Activated naive CD4-positive, alpha-beta T cell treated with anti-CD3 and anti-CD28 coated beads, Interleukin-2, amount 50 U/mL, for 72 hours (primary cell): ENCODE data around the gene INKA1. TPM values are rescaled to one million over a fixed set of nuclear protein-coding genes. Genes with fewer than 3 reads are reported as not detected.
"Not testable (repeated sequence)": the region's sequence is repeated elsewhere in the genome, so short reads cannot be mapped to it uniquely, and the experiment has no call there.

Source experiments
- ATAC-seq, 2 donors: fragments of 150-1000 bp; cut with Tn5 transposase; 2 replicates each; pipeline ENCODE4 v1.10.0; 2021; ENCODE audit warnings: mild to moderate bottlenecking in 2 of 2, moderate library complexity in 2 of 2
- DNase-seq, 2 donors: peaks; one replicate each; pipeline ENCODE4 v3.0.0; 2021 to 2022; ENCODE audit warnings: low spot score in 2 of 2
- H3K27ac Mint-ChIP-seq, 2 donors: one replicate each; pipeline ENCODE4 v1.8.0; 2022; ENCODE audit warnings: mild to moderate bottlenecking in 2 of 2, mixed read lengths in 2 of 2
- H3K36me3 Mint-ChIP-seq, 2 donors: one replicate each; pipeline ENCODE4 v1.8.0; 2022; ENCODE audit warnings: mixed read lengths in 2 of 2
- H3K9me3 Mint-ChIP-seq, 2 donors: one replicate each; pipeline ENCODE4 v1.8.0; 2022; ENCODE audit warnings: mixed read lengths in 2 of 2
- total RNA-seq, 2 donors: library from RNA; stranded (reverse); gene quantifications; one replicate each; pipeline ENCODE4 v1.2.3, GENCODE V29; 2022

Gene INKA1
- total RNA-seq, 2 donors from 2014 or later: 0.30 to 0.49 TPM

DNA sequence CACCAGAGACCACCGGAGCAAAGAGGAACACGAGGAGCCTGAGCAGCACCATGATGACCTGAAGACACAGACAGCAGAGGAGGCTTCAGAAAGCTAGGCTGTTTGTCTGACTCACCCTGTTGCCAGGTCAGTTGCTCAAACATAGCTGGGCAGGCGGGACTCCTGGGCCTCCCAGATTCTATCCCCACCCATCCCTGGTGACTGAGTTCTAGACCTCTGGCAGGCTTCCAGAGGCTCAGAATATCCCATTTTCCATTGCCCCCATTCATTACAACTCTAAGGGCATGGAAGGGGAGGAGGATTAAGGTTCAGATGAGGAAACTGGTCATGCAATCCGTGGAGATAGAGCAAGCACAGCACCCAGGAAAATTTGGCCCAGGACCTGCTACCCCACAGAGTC, 3.3 kb upstream of the INKA1 start, which contains the start of gene CDHR4:
Gene CDHR4 (minus strand): TSS at position 113 of the 400 bp plus-strand sequence. CDS start 61 bp downstream, at position 52.
- Mint-ChIP-seq H3K36me3 (no peaks in the 10 kb centered on the region), H3K27ac (no peak within 1 kb of the TSS), H3K9me3 (no peaks in the 10 kb centered on the region)
- ATAC-seq: no peak
- no peak for DNase-seq

DNA sequence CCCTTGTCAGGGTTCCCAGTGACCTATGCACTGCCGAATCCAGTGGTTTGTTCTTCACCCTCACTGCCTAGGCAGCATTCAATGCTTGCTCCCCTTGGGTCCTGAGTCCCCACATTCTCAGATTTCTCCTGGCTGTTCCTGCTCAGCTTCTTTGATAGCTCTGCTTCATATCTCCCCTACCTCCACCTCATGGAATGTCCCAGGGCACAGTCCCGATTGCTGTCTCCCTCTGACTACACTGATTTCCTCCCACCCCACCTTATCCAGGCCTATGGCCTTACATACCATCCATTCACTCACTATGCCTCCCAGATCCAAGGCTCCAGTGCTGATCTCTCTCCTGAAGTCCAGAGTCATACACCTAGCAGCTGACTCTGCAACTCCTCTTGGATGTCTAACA, 1.9 kb upstream of the INKA1 start:
- no peak for ATAC-seq
- Mint-ChIP-seq H3K36me3 (no peaks in the 10 kb centered on the region), H3K27ac (no peak overlapping the region), H3K9me3 (no peaks in the 10 kb centered on the region)
- no peak for DNase-seq

DNA sequence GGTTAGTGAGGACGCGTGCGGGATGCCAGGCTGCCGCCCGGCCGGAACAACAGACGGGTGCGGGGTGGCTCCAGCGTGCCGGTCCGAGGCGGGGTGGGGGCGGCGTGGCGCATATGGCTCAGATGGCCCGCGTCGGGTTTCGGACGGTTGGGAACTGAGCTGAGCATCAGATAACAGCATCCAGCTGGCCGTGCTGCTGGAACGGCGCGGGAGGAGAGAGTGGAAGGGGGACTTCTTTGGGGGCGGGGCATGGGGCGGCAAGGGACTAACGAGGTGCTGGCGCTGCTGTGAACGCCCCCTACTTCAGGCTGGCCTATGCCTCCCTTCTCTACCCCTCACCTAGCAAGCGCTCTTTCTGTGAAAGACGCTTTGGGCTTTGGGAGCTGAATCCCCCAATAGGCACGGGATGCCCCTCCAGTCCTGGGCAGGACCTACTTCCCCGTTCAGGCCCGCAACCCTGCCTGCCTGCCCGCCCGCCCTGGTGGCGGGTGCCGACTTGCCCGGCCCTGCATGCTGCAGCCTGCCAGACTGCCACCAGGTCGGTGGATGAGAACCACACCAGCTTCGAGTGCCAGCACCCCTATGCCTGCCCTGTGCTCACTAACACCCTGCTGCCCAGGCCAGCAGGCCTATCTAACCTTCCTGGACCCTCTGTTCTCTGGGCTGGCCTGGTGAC, 542 bp downstream of the INKA1 start:
- peak in 1 of 2 donors; percentile 29 for ATAC-seq
- Mint-ChIP-seq H3K27ac (no peak overlapping the region), H3K9me3 (no peaks in the 10 kb centered on the region), H3K36me3 (no peaks in the 10 kb centered on the region)
- peak in 1 of 2 donors; percentile 48 for DNase-seq

DNA sequence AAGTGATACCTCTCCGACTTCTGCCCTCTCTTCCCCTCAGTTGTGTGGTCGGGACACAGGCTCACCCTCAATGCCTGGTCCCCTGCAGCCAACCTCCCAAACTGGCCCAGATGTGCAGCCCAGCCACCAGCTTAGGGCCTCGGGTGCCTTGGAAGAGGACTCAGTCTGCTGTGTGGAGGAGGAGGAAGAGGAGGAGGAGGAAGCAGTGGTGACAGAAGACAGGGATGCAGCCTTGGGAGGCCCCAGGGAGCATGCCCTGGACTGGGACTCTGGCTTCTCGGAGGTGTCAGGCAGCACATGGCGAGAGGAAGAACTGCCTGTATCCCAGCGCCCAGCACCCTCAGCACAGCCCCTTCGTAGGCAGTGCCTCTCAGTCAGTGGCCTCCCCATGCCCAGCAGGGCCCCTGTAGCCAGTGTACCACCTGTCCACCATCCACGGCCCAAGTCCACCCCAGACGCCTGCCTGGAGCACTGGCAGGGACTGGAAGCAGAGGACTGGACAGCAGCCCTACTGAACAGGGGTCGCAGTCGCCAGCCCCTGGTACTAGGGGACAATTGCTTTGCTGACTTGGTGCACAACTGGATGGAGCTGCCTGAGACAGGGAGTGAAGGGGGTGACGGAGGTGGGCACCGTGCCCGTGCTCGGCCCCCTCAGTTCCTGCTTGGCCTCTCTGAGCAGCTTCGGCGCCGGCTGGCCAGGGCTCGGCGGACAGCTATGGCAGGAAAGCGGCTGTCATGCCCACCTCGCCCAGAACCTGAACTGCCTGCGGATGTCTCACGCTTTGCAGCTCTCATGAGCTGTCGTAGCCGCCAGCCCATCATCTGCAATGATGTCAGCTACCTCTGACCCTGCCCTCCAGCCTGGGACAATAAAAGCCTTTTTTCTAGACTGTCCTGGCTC, 1.3 kb downstream of the INKA1 start:
- no peak overlapping the region for H3K27ac Mint-ChIP-seq
- no peaks in the 10 kb centered on the region for H3K36me3 Mint-ChIP-seq
- H3K9me3 Mint-ChIP-seq: no peaks in the 10 kb centered on the region
- ATAC-seq (no peak), DNase-seq (no peak)

DNA sequence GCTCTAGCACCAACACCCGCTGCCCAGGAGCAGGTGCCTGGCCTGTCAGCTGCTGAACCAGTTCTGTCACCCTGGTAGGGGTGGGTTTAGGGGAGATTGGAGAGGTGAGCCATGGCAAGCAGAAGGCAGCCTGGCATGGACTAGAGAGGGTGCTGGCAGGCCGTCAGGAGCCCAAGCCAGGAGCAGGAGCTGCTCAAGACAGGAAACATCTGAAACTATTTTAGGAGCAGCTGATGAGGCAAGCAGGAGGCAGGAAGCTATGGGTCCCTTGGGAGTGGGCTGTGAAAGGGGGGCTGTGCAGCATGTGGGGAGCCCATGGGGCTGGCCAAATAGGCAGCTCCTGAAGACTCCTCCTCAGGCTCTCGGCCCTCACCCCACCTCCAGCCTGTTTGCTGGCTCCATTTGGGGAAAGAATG, 2.3 kb downstream of the INKA1 start:
- no peak overlapping the region for H3K27ac Mint-ChIP-seq
- no peaks in the 10 kb centered on the region for H3K36me3 Mint-ChIP-seq
- no peak for ATAC-seq

DNA sequence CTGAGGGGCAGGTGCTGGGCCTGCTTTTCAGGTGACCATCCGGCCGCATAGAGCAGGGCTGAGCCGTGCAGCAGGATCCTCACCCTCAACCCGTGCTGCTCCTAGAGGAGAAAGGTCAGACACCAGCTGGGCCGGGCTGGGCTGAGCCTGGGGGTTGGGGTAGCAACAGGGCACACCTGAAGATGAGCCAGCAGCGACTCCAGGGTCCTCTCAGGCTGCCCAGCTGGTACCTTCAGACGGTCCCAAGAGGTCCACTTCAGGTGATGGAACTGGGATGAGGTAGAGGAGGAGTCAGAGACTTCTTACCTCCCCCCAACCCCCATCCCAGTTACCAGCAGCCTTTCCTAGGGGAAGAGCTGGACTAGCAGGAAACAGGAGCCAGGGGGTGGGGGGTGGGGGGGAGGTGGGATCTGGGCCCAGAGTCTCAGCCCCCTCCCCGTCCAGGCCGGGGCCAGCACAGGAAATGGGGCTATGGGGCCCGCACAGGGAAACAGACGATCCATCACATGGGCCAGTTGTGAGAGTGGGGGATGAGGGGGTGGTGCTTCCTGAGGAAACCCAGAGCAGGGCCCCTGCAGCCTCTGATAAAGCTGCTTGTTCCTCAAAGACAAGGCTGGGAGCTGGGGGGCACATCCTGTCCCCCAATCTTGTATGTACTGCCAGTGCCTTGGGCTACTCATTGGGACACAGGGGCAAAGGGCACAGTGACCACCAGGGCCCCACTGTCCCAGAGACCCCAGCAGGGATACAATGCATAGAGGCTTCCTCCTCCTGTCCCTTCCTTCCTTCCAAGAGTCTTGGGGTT, 3.0 kb downstream of the INKA1 start:
- no peak for DNase-seq
- Mint-ChIP-seq H3K36me3 (no peaks in the 10 kb centered on the region), H3K27ac (peak overlapping the region in 1 of 2 donors; percentile 22), H3K9me3 (no peaks in the 10 kb centered on the region)
- no peak for ATAC-seq

More for the DNA sequence above, 2.3 kb downstream of the INKA1 start:
- no peaks in the 10 kb centered on the region for H3K9me3 Mint-ChIP-seq
- DNase-seq: no peak

DNA sequence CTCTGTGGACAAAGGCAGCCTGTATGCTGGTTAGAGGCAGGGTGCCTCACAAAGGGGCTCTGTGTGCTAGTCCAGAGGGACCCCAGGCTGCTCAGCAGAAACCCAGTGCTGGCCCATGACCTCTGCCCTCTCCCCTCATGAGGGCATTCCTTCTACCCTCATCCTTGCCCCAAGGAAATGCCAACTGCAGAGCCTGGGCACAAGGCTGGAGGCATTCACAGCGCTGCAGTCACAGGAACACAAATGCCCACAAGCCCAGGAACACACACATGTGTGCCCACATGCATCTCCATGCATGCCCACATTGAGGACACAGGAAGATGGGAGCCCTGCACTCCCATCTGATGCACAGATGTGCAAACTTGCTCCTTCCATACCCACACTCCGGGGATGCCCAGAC, 3.8 kb downstream of the INKA1 start:
- Mint-ChIP-seq H3K9me3 (no peaks in the 10 kb centered on the region), H3K36me3 (peaks cover 0 to 6% of the 10 kb centered on the region in 2 donors), H3K27ac (peak overlapping the region; percentile 22 to 72)
- DNase-seq (no peak), ATAC-seq (no peak)

DNA sequence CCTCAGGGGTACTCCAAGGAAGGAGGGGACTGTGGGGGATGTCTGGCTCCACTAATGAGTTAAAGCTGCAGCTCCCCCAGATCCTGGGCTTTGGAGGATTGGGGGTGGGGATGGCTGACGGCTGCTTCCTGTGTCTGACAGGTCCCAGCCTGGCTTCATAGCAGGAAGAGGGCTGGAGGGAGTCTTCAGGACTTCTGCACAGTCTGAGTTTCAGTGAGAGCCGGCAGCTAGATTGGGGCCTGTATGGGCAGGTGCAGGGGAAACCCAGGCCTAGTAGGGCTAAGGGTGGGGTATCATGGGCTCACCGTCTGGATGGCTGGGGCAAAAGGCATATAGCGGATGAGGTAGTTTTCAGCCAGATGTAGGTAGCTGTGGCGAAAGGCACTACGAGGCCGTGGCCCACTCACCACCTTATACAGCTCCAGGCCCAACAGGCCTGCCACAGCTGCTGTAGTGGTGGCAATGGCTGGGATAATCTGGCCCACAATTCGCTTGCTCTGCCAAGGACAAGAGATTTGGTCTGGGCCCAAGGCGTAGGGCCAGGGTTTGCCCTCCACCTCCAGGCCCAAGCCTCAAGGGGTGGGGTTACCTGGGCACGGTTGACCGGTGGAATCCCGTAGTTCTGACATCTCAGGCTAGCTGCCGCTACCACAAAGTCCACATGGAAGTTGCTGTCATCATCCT, 4.5 kb downstream of the INKA1 start:
- H3K9me3 Mint-ChIP-seq: no peaks in the 10 kb centered on the region
- H3K27ac Mint-ChIP-seq: peak overlapping the region; percentile 30 to 72
- peaks cover 0 to 6% of the 10 kb centered on the region in 2 donors for H3K36me3 Mint-ChIP-seq
- no peak for DNase-seq
- ATAC-seq: no peak

DNA sequence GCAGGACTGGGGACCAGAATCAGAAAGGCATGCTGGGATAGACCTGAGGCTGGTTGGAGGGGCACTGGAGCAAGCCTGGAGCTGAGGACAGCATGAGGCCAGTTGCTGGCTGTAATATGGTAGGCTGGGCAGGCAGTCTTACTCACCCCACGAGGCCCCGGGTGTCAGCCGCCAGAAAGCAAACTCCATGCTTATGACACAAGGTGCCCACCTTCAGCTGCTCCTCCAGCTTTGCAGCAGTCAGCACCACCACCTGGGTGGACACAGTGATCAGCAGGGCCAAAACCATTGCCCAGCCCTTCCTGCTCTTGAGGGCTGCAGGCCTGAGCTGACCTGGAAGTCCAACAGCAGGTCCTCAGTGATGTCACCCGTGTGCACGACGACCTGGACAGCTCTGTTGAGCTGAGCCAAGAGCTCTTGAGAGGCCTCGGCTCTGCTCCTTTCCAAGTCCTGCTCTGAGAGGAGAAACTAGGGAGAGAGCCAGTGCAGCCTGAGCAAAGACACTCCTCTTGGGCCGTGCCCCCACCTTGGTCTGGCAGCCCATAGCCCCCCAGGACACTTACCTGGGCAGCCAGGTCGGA, 9.9 kb downstream of the INKA1 start:
- DNase-seq (no peak), ATAC-seq (peak; percentile 2 to 25)
- peaks cover 6 to 9% of the 10 kb centered on the region in 2 donors for H3K36me3 Mint-ChIP-seq
- no peaks in the 10 kb centered on the region for H3K9me3 Mint-ChIP-seq
- H3K27ac Mint-ChIP-seq: peak overlapping the region; percentile 93 to 94

DNA sequence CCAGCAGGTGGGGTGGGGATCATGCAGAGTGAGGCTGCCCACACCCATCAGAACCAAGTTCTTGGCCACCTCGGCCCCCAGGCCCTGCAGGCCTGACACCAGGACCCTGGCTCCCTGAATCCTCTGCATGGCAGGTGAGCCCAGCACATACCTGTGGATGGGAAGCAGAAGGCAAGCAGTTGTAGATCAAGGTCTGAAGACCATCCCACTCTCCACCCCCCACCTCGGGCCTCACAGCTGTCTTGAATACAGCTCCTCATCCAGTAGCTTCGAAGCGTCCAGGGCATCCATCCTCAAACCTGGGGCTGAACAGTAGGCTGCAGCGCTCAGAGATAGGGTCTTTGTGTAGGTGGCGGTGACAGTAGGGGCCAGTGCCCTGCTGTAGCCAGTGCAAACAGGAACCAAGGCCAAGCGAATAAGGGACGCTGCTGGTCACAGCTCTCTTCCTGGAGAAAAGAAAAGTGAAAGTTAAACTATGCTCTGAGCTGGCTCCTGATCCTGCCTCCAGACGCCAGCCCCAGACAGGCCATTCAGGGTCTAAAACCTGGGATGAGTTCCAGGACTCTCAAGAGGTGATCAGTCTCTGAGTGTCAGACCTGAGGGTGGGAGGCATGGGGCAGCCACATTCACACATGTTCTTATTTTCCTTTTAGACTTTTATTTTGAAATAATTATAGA, 10.6 kb downstream of the INKA1 start, which contains the start of gene UBA7:
Gene UBA7 (minus strand): TSS at position 457 of the 678 bp plus-strand sequence. CDS start 166 bp downstream, at position 291.
- H3K36me3 Mint-ChIP-seq: peaks cover 6 to 9% of the 10 kb centered on the region in 2 donors
- H3K27ac Mint-ChIP-seq: peak within 1 kb of the TSS; percentile 93 to 94
- peak; percentile 31 to 63 for DNase-seq
- H3K9me3 Mint-ChIP-seq: no peaks in the 10 kb centered on the region
- peak; percentile 84 to 94 for ATAC-seq

DNA sequence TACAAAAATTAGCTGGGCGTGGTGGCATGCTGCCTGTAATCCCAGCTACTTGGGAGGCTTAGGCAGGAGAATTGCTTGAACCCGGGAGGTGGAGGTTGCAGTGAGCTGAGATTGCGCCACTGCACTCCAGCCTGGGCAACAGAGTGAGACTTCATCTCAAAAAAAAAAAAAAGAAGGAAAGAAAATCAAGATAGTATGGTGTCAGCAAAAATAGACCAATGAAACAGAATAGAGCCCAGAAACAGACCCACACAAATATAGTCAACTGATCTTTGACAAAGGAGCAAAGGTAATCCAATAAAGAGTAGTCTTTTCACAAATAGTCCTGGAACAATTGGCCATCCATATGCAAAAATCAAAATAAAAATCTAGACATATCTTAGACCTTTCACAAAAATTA, 20.1 kb downstream of the INKA1 start:
- H3K9me3 Mint-ChIP-seq, DNase-seq, ATAC-seq, H3K27ac Mint-ChIP-seq, H3K36me3 Mint-ChIP-seq: not testable (repeated sequence)

DNA sequence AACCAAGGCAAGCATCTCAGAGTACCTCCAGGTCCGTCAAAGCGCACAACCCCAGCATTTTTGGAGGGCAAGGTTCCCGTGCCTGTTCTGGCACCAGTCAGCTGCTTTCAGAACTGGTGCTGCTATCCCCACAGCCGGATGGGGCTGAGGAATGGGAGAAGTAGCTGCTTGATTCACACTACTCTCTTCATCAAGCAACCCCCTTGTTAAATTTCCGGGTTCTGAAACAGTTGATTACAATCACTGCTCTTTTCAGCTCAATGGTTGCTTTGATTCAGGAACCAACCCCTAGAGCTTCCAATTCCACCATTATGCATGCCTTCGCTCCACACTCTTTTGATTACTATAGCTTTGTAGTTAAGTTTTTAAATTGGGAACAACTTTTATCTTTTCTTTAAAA, 23.0 kb downstream of the INKA1 start:
- Mint-ChIP-seq H3K9me3 (no peaks in the 10 kb centered on the region), H3K36me3 (peaks cover 0 to under 1% of the 10 kb centered on the region in 2 donors), H3K27ac (no peak overlapping the region)
- DNase-seq (no peak), ATAC-seq (no peak)

DNA sequence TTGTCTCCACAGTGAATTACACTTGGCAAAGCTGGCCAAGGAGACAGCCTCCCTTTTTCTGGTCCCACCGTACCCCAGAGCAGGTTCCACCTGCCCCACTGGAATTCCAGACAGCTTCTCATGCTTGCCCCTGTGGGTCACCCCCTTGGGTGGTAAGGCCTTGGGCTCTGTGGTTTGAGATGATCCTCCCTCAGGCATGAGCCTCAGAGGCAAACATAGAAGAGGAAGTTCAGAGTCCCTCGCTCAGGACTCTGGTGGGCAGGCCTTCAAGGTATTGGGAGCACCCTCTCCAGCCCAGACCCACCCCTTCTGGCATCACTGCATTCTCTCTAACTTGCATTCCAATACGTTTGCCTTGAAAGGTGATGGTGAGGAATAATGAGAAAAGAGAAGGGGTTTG, 28.3 kb downstream of the INKA1 start:
- no peaks in the 10 kb centered on the region for H3K9me3 Mint-ChIP-seq
- H3K27ac Mint-ChIP-seq: peak overlapping the region in 1 of 2 donors; percentile 81
- DNase-seq: no peak
- no peak for ATAC-seq
- H3K36me3 Mint-ChIP-seq: peaks cover 4 to 8% of the 10 kb centered on the region in 2 donors

DNA sequence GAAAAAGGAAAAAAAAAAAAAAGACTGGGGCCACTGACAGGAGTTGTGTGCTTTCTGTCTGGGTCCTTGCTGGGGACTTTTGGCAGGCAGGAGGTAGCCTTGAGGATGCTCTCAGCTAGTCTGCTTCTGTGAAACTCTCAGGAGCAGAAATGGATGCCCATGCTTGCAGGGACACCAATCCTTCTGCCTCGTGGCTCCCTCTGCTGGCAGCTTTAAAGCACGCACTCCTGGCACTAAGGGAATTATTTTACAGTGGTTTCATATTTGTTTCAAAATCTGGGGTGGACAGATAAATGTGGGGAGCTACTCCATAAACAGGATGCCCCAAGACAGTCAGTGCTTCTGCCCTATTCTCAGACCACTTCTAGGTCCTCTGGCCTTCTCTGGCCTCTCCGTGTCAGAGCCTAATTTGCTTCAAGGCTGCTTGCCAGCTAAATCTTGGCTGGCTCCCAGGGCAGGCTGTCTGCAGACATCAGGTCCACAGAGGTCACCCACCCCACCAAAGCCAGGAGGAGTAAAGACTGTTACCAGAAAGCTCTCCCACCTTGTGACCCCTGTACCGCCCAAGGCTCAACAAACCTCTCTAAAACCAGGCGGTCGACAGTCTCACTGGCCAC, 36.2 kb downstream of the INKA1 start:
- H3K9me3 Mint-ChIP-seq: no peaks in the 10 kb centered on the region
- DNase-seq (peak in 1 of 2 donors; percentile 75), ATAC-seq (peak; percentile 88 to 91)
- H3K36me3 Mint-ChIP-seq: no peaks in the 10 kb centered on the region
- H3K27ac Mint-ChIP-seq: no peak overlapping the region

DNA sequence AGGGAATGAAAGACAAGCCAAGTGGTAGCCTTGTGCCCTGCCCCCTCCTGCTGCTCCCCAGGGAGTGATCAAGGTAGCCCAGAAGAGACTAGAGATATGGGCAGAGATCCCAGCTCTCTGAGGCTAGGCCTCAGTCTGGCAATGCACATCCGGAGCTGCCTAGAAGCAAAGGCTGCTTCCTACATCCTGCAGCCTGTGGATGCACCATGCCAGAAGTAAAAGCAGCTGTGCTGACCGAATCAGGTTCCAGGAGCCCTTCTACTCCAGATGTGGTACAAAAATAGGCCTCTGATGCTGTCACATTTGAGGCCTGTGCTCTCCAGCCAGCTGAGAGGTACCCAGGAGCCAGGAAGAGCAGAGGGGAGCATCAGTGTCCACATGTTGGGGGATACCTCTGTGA, 37.3 kb downstream of the INKA1 start:
- DNase-seq (no peak), ATAC-seq (no peak)
- H3K27ac Mint-ChIP-seq: no peak overlapping the region
- no peaks in the 10 kb centered on the region for H3K9me3 Mint-ChIP-seq
- peaks cover 0 to under 1% of the 10 kb centered on the region in 2 donors for H3K36me3 Mint-ChIP-seq
